ENCODE data around the gene CATSPER3.

DNA sequence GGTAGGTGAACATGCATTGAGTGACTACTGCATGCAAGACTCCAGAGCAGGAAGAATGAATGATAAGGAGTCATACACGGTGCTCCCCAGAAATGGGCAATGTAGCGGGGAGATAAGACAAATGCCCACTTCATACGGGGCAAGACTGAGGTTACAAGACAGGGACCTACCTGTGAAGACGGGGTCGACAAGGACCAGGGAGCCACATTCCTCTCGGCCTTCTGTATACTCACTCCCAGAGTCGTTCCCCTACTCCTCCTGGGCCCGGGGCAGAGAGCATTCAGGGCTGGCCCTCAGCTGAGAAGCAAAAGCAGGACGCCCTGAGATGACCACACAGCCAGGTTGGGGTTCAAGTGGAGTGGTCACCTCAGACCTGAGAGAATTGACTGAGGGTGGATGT is 39.6 kb downstream of the CATSPER3 start:
- TF ChIP-seq, protein P1, sequence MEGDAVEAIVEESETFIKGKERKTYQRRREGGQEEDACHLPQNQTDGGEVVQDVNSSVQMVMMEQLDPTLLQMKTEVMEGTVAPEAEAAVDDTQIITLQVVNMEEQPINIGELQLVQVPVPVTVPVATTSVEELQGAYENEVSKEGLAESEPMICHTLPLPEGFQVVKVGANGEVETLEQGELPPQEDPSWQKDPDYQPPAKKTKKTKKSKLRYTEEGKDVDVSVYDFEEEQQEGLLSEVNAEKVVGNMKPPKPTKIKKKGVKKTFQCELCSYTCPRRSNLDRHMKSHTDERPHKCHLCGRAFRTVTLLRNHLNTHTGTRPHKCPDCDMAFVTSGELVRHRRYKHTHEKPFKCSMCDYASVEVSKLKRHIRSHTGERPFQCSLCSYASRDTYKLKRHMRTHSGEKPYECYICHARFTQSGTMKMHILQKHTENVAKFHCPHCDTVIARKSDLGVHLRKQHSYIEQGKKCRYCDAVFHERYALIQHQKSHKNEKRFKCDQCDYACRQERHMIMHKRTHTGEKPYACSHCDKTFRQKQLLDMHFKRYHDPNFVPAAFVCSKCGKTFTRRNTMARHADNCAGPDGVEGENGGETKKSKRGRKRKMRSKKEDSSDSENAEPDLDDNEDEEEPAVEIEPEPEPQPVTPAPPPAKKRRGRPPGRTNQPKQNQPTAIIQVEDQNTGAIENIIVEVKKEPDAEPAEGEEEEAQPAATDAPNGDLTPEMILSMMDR (optimal IDR thresholded peaks at IDR 0.05 in 1 of 3, IDR thresholded peaks at IDR 0.05 in 1 of 3, conservative IDR thresholded peaks at IDR 0.05 in 1 of 3; ENCODE audit: extremely low read depth in 1 of 3, insufficient read depth in 2 of 3, low read length in 3 of 3), result no peak
- no peak for TF ChIP-seq EZH2 (IDR thresholded peaks at IDR 0.05; ENCODE audit: low read length)
